HG02943 (cell line): Measurements from ENCODE around the gene C22orf31.

ENCODE experiments used
- ATAC-seq: cut with Tn5 transposase; IDR thresholded peaks from one replicate; pipeline ENCODE4 v1.9.1; 2021; ENCODE audit warnings: mild to moderate bottlenecking, low read depth, moderate library complexity; ENCODE audit not compliant: unreplicated experiment

Gene C22orf31

GRCh38 chr22:29030618-29031226, 30.9 kb downstream of the C22orf31 start:
- ATAC-seq = no peak

- ATAC-seq = no peak
Observed at GRCh38 chr22:29030016-29030617, 31.5 kb downstream of the C22orf31 start.

GRCh38 chr22:29029202-29030000, 32.2 kb downstream of the C22orf31 start:
- ATAC-seq = no peak

GRCh38 chr22:29028468-29028867, 33.2 kb downstream of the C22orf31 start:
- no peak for ATAC-seq

- ATAC-seq = no peak
Observed at GRCh38 chr22:29026579-29026978, 35.1 kb downstream of the C22orf31 start.

- ATAC-seq = no peak
Observed at GRCh38 chr22:29023172-29023796, 38.3 kb downstream of the C22orf31 start.

- ATAC-seq = no peak
Observed at GRCh38 chr22:29022101-29022817, 39.4 kb downstream of the C22orf31 start.

GRCh38 chr22:29018293-29019189, 43.1 kb downstream of the C22orf31 start:
- no peak for ATAC-seq

GRCh38 chr22:29016067-29016938, 45.3 kb downstream of the C22orf31 start:
- no peak for ATAC-seq

GRCh38 chr22:29014773-29015172, 46.9 kb downstream of the C22orf31 start:
- no peak for ATAC-seq

- ATAC-seq = no peak
Observed at GRCh38 chr22:29014293-29014692, 47.3 kb downstream of the C22orf31 start.

GRCh38 chr22:29012952-29013351, 48.7 kb downstream of the C22orf31 start:
- no peak for ATAC-seq

- ATAC-seq = no peak
Observed at GRCh38 chr22:29012101-29012433, 49.6 kb downstream of the C22orf31 start.

- no peak for ATAC-seq
Observed at GRCh38 chr22:29011240-29012100, 50.2 kb downstream of the C22orf31 start.

GRCh38 chr22:29009148-29009547, 52.5 kb downstream of the C22orf31 start:
- ATAC-seq = no peak
